CD4-positive, alpha-beta T cell (primary cell): ENCODE data around the gene KNG1. TPM values are rescaled to one million over a fixed set of nuclear protein-coding genes. Genes with fewer than 3 reads are reported as not detected.

Experiments used
- ATAC-seq: fragments of 200-7000 bp; cut with Tn5 transposase; one replicate; pipeline ENCODE4 v1.10.0; 2022; ENCODE audit warnings: mild to moderate bottlenecking; ENCODE audit not compliant: poor library complexity
- CTCF ChIA-PET: fragments of 350-600 bp; sonication (Branson Sonifier 250); formaldehyde crosslinking; loops from one replicate; lab custom pipeline; 2021; ENCODE audit warnings: antibody characterized with exemption, inconsistent platforms; lab: Charles Lee
- POLR2A ChIA-PET: fragments of 350-600 bp; sonication (Branson Sonifier 250); formaldehyde crosslinking; loops from one replicate; lab custom pipeline; 2021; ENCODE audit warnings: antibody characterized with exemption, inconsistent platforms; lab: Charles Lee
- DNase-seq, 14 experiments: peaks; one replicate each; pipeline ENCODE4 v3.0.0-alpha.2; 2013 to 2020; ENCODE audit warnings: mixed read lengths in 2 of 14
- H3K27ac ChIP-seq, 2 donors: one replicate each; pipeline versions ENCODE4 v1.5.1 to v1.7.0; 2013; ENCODE audit warnings: low read length in 2 of 2, low read depth in 1 of 2, mild to moderate bottlenecking in 1 of 2
- H3K27me3 ChIP-seq, 2 experiments: 1 replicate in 1 of 2; 2 replicates in 1 of 2; pipeline versions ENCODE4 v1.6.1 to v1.7.0; 2013; ENCODE audit warnings: low read length in 2 of 2, control low read depth in 1 of 2, mild to moderate bottlenecking in 1 of 2, moderate library complexity in 1 of 2; ENCODE audit not compliant: insufficient read depth in 2 of 2, control insufficient read depth in 1 of 2
- H3K36me3 ChIP-seq: one replicate; pipeline ENCODE4 v1.6.1; 2013; ENCODE audit warnings: low read length, control low read depth; ENCODE audit not compliant: insufficient read depth
- H3K4me1 ChIP-seq: one replicate; pipeline ENCODE4 v1.6.1; 2013; ENCODE audit warnings: low read length, control low read depth; ENCODE audit not compliant: insufficient read depth
- H3K4me3 ChIP-seq: one replicate; pipeline ENCODE4 v1.5.1; 2013; ENCODE audit warnings: mild to moderate bottlenecking, low read length, moderate library complexity
- H3K9me3 ChIP-seq, 2 experiments: 1 replicate in 1 of 2; 2 replicates in 1 of 2; pipeline versions ENCODE4 v1.6.1 to v1.7.0; 2013; ENCODE audit warnings: low read length in 2 of 2, mild to moderate bottlenecking in 2 of 2, control low read depth in 1 of 2, moderate library complexity in 1 of 2; ENCODE audit not compliant: control insufficient read depth in 1 of 2, insufficient read depth in 1 of 2
- H3K27ac Mint-ChIP-seq: one replicate; pipeline ENCODE4 v1.8.0; 2020; ENCODE audit warnings: mixed read lengths
- H3K27me3 Mint-ChIP-seq: one replicate; pipeline ENCODE4 v1.8.0; 2021; ENCODE audit warnings: mixed read lengths
- H3K36me3 Mint-ChIP-seq: one replicate; pipeline ENCODE4 v1.8.0; 2021; ENCODE audit warnings: low read depth, mixed read lengths
- H3K4me1 Mint-ChIP-seq: one replicate; pipeline ENCODE4 v1.8.0; 2021; ENCODE audit warnings: low read depth, mixed read lengths
- H3K4me3 Mint-ChIP-seq: one replicate; pipeline ENCODE4 v1.8.0; 2020; ENCODE audit warnings: mild to moderate bottlenecking, mixed read lengths
- H3K9me3 Mint-ChIP-seq: one replicate; pipeline ENCODE4 v1.8.0; 2020; ENCODE audit warnings: mixed read lengths
- CTCF ChIP-seq: fragments of 200-600 bp; IDR thresholded peaks from one replicate; pipeline ENCODE4 v1.8.0; 2022; ENCODE audit warnings: antibody characterized with exemption, mild to moderate bottlenecking
- intact Hi-C, 2 experiments: fragments of 100-400 bp; cut with DNase I in 1 of 2; cut with micrococcal nuclease in 1 of 2; formaldehyde crosslinking; loops; one replicate each; pipeline versions ENCODE4 v1.15.1 to v1.9.0; 2023 to 2025; cut with DNase I, micrococcal nuclease
- total RNA-seq, 174 experiments: library from RNA in 2 of 174; stranded (reverse) in 2 of 174; gene quantifications; one replicate each; pipeline ENCODE4 v1.2.3 and lab custom pipeline; 2021 to 2026

The KNG1 gene
- total RNA-seq, 2 experiments from 2014 or later, result not detected

GRCh38 chr3:186679151-186679550 lies 38.0 kb upstream of the KNG1 start:
- Mint-ChIP-seq H3K4me1 (no peaks in the 10 kb centered on the region), H3K27me3 (peaks cover 74% of the 10 kb centered on the region), H3K36me3 (no peaks in the 10 kb centered on the region), H3K4me3 (no peak overlapping the region), H3K9me3 (no peaks in the 10 kb centered on the region), H3K27ac (no peak overlapping the region)
- no peak overlapping the region for H3K27ac ChIP-seq
- H3K4me3 ChIP-seq, result no peak overlapping the region
- no peak for ATAC-seq
- POLR2A ChIA-PET, result no interaction called here
- no peaks in the 10 kb centered on the region for H3K36me3 ChIP-seq
- H3K27me3 ChIP-seq, result peaks cover 6 to 13% of the 10 kb centered on the region in 2 experiments
- intact Hi-C loops, result no loop called here
- no peaks in the 10 kb centered on the region for H3K4me1 ChIP-seq
- CTCF ChIA-PET, result no interaction called here
- peaks cover 0 to 8% of the 10 kb centered on the region in 2 experiments for H3K9me3 ChIP-seq
- DNase-seq, result no peak
- no peak for TF ChIP-seq CTCF

GRCh38 chr3:186680869-186681268 lies 36.3 kb upstream of the KNG1 start:
- no peak for TF ChIP-seq CTCF
- ATAC-seq, result no peak
- no peak for DNase-seq
- Histone ChIP-seq H3K9me3 (peaks cover 0 to 9% of the 10 kb centered on the region in 2 experiments), H3K27ac (no peak overlapping the region), H3K36me3 (no peaks in the 10 kb centered on the region), H3K4me3 (no peak overlapping the region), H3K27me3 (peaks cover 9 to 13% of the 10 kb centered on the region in 2 experiments), H3K4me1 (no peaks in the 10 kb centered on the region)
- Mint-ChIP-seq H3K9me3 (no peaks in the 10 kb centered on the region), H3K27me3 (peaks cover 63% of the 10 kb centered on the region), H3K27ac (no peak overlapping the region), H3K4me1 (no peaks in the 10 kb centered on the region), H3K4me3 (no peak overlapping the region), H3K36me3 (no peaks in the 10 kb centered on the region)
- ChIA-PET POLR2A (no interaction called here), CTCF (no interaction called here)
- intact Hi-C loops, result no loop called here

- intact Hi-C loops, result no loop called here
- ChIA-PET CTCF (no interaction called here), POLR2A (no interaction called here)
- TF ChIP-seq CTCF, result no peak
- peaks cover 11 to 13% of the 10 kb centered on the region in 2 experiments for H3K27me3 ChIP-seq
- H3K4me3 ChIP-seq, result no peak overlapping the region
- Mint-ChIP-seq H3K4me3 (no peak overlapping the region), H3K27me3 (peaks cover 63% of the 10 kb centered on the region), H3K27ac (no peak overlapping the region), H3K36me3 (no peaks in the 10 kb centered on the region), H3K4me1 (no peaks in the 10 kb centered on the region), H3K9me3 (no peaks in the 10 kb centered on the region)
- no peaks in the 10 kb centered on the region for H3K4me1 ChIP-seq
- H3K9me3 ChIP-seq, result peaks cover 0 to 9% of the 10 kb centered on the region in 2 experiments
- DNase-seq, result no peak
- no peak overlapping the region for H3K27ac ChIP-seq
- no peak for ATAC-seq
- no peaks in the 10 kb centered on the region for H3K36me3 ChIP-seq
Observed at GRCh38 chr3:186682812-186683211, 34.3 kb upstream of the KNG1 start.
